SW 1271 (cell line): ENCODE results near the gene CFAP410.
"Not testable (repeated sequence)": the region's sequence is repeated elsewhere in the genome, so short reads cannot be mapped to it uniquely, and the experiment has no call there.

Source experiments
- DNase-seq, 2 experiments: peaks; one replicate each; lab custom pipeline; 2025; lab: John Stamatoyannopoulos, UW

The CFAP410 gene

GRCh38 chr21:44285138-44285992 is 53.8 kb downstream of the CFAP410 start, which contains the start of gene AIRE:
Gene AIRE, plus strand, starts transcription at chr21:44285876. Its CDS starts 131 bp downstream, at chr21:44286007.
- DNase-seq, result no peak

GRCh38 chr21:44283948-44284347 is 55.2 kb downstream of the CFAP410 start:
- DNase-seq, result no peak

- DNase-seq, result not testable (repeated sequence)
These were observed 55.9 kb downstream of the CFAP410 start for GRCh38 chr21:44283211-44283785.

- no peak for DNase-seq
These were observed 56.8 kb downstream of the CFAP410 start for GRCh38 chr21:44282370-44282769.

GRCh38 chr21:44281801-44282200 is 57.4 kb downstream of the CFAP410 start:
- DNase-seq, result no peak

- DNase-seq, result no peak
These were observed 59.6 kb downstream of the CFAP410 start for GRCh38 chr21:44279354-44280260.
